ENCODE measurements around the gene MATN1. TPM values are rescaled to one million over a fixed set of nuclear protein-coding genes. Genes with fewer than 3 reads are reported as not detected.

The MATN1 gene
- polyA plus RNA-seq, 1 donor from 2014 or later = 0.22 TPM

- no peak for TF ChIP-seq REST (IDR thresholded peaks at IDR 0.05; ENCODE audit: borderline replicate concordance)
- TF ChIP-seq MXI1 (conservative IDR thresholded peaks at IDR 0.05; ENCODE audit: poor library complexity, severe bottlenecking) = no peak
Observed at GRCh38 chr1:30758785-30759380, 35.5 kb upstream of the MATN1 start (continued).

- TF ChIP-seq POLR2AphosphoS5 (IDR thresholded peaks at IDR 0.05) (no peak), CTCF (IDR thresholded peaks at IDR 0.05; ENCODE audit: poor library complexity, severe bottlenecking) (no peak)
- no peak overlapping the region for H3K4me3 ChIP-seq (ENCODE audit: low read length)
Observed at GRCh38 chr1:30758121-30758688, 34.8 kb upstream of the MATN1 start.

GRCh38 chr1:30757352-30758120 is 34.2 kb upstream of the MATN1 start, which contains the start of gene LAPTM5:
LAPTM5 (minus strand) TSS chr1:30757774; CDS start chr1:30757745, 29 bp downstream.
- no peak for TF ChIP-seq CTCF (IDR thresholded peaks at IDR 0.05; ENCODE audit: poor library complexity, severe bottlenecking)
- no peak for TF ChIP-seq EZH2 (IDR thresholded peaks at IDR 0.05; ENCODE audit: borderline replicate concordance, insufficient read depth, low read length, poor library complexity, severe bottlenecking)
- TF ChIP-seq REST (IDR thresholded peaks at IDR 0.05; ENCODE audit: borderline replicate concordance) = no peak
- TF ChIP-seq SMC3 (conservative IDR thresholded peaks at IDR 0.05; ENCODE audit: poor library complexity) = no peak
- no peak for TF ChIP-seq RAD21 (conservative IDR thresholded peaks at IDR 0.05)
- TF ChIP-seq MXI1 (conservative IDR thresholded peaks at IDR 0.05; ENCODE audit: poor library complexity, severe bottlenecking) = no peak
- TF ChIP-seq EP300 (conservative IDR thresholded peaks at IDR 0.05; ENCODE audit: poor library complexity, severe bottlenecking) = no peak
- no peak for TF ChIP-seq TAF1 (IDR thresholded peaks at IDR 0.05; ENCODE audit: low read depth)
- Histone ChIP-seq H3K4me3 (ENCODE audit: low read length) (no peak within 1 kb of the TSS), H4K20me1 (ENCODE audit: insufficient read depth) (no peaks in the 10 kb centered on the region), H2AFZ (ENCODE audit: low read depth, low read length) (no peak within 1 kb of the TSS), H3K9me2 (ENCODE audit: insufficient read depth, low read length) (no peaks in the 10 kb centered on the region), H3K79me2 (replicated peaks; ENCODE audit: insufficient read depth, low read length) (no peaks in the 10 kb centered on the region), H3K27ac (ENCODE audit: low read length) (no peak within 1 kb of the TSS), H3K4me2 (ENCODE audit: low read length) (no peak within 1 kb of the TSS), H3K9ac (ENCODE audit: low read length) (no peak within 1 kb of the TSS), H3F3A (ENCODE audit: insufficient read depth, low read length, poor library complexity, severe bottlenecking) (no peaks in the 10 kb centered on the region), H3K36me3 (ENCODE audit: insufficient read depth, low read length) (no peaks in the 10 kb centered on the region), H3K9me3 (ENCODE audit: low read length) (no peaks in the 10 kb centered on the region), H3K27me3 (ENCODE audit: insufficient read depth, low read depth, low read length) (no peaks in the 10 kb centered on the region)

More at GRCh38 chr1:30758121-30758688, 34.8 kb upstream of the MATN1 start:
- no peak overlapping the region for H3K4me2 ChIP-seq (ENCODE audit: low read length)
- no peaks in the 10 kb centered on the region for H3K36me3 ChIP-seq (ENCODE audit: insufficient read depth, low read length)
- no peak overlapping the region for H3K27ac ChIP-seq (ENCODE audit: low read length)
- no peaks in the 10 kb centered on the region for H3K9me3 ChIP-seq (ENCODE audit: low read length)
- no peaks in the 10 kb centered on the region for H3F3A ChIP-seq (ENCODE audit: insufficient read depth, low read length, poor library complexity, severe bottlenecking)
- H4K20me1 ChIP-seq (ENCODE audit: insufficient read depth) = no peaks in the 10 kb centered on the region
- no peaks in the 10 kb centered on the region for H3K9me2 ChIP-seq (ENCODE audit: insufficient read depth, low read length)
- no peaks in the 10 kb centered on the region for H3K79me2 ChIP-seq (replicated peaks; ENCODE audit: insufficient read depth, low read length)
- no peak overlapping the region for H3K9ac ChIP-seq (ENCODE audit: low read length)
- H3K27me3 ChIP-seq (ENCODE audit: insufficient read depth, low read depth, low read length) = no peaks in the 10 kb centered on the region
- H2AFZ ChIP-seq (ENCODE audit: low read depth, low read length) = no peak overlapping the region

Measured in neural cell (in vitro differentiated cells).